ENCODE data around the gene TBX15.

The TBX15 gene

DNA sequence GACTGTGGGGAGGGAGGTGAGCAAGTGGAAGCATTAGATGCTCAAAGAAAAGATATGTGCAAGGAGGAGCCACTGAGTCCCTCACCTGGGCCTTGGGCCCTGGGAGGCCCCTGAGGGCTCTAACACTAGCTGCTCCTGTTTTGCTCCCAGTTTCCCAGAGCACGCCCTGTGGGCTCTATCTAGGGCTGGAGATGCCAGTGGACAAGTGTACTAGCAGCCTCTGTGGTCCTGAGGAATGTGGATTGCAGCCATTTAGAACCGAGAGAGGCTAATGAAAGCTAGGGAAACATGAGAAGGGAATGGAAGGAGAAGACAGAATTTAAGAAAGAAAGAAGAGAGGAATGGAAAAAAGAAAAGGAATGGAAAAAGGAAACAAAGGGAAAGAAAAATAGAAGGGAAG, 10.0 kb upstream of the TBX15 start:
- TF ChIP-seq Cebpa-rat (IDR thresholded peaks at IDR 0.05) = no peak
- Histone ChIP-seq H3K9ac (no peak overlapping the region), H3K27me3 (peaks cover 13 to 25% (median 19%) of the 10 kb centered on the region in 11 experiments; a peak in 20 of 22 replicates), H3K36me3 (no peaks in the 10 kb centered on the region), H3K27ac (no peak overlapping the region), H3K9me3 (replicated peaks in 1 of 11) (peaks cover 2 to 11% (median 5%) of the 10 kb centered on the region in 11 experiments; a peak in 19 of 22 replicates), H3K4me2 (peak overlapping the region in 3 of 11 experiments; percentile 6 to 83 (median 73); a peak in 3 of 22 replicates), H4K20me1 (no peaks in the 10 kb centered on the region), H3K4me3 (no peak overlapping the region), H3K4me1 (peaks cover 26 to 47% (median 42%) of the 10 kb centered on the region in 10 experiments)

DNA sequence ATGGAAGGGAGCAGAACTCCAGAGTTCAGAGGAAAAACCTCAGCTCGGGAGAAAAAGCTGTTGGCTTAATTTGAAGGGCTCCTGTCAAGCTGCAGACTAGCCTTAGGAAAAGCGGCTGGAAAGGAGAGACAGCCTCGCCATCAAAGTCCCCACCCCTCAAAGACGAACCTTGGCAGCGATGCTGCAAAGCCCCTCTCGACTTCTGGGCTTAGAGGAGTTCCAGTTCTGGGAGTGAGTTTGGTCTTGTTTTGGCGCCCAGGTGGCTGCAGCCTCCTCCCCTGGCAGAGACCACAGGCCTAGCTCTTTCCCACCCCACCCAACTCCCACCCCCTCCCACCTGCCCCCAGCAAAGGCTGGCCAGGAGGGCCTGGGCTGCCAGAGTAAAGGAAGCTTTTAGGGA, 9.1 kb upstream of the TBX15 start:
- Histone ChIP-seq H4K20me1 (no peaks in the 10 kb centered on the region), H3K4me3 (no peak overlapping the region), H3K9ac (no peak overlapping the region), H3K9me3 (replicated peaks in 1 of 11) (peaks cover 7 to 18% (median 15%) of the 10 kb centered on the region in 11 experiments; a peak in 19 of 22 replicates), H3K36me3 (no peaks in the 10 kb centered on the region), H3K27me3 (peaks cover 13 to 25% (median 19%) of the 10 kb centered on the region in 11 experiments; a peak in 20 of 22 replicates), H3K4me1 (peaks cover 26 to 40% (median 33%) of the 10 kb centered on the region in 10 experiments), H3K27ac (no peak overlapping the region), H3K4me2 (no peak overlapping the region)
- no peak for TF ChIP-seq Cebpa-rat (IDR thresholded peaks at IDR 0.05)

DNA sequence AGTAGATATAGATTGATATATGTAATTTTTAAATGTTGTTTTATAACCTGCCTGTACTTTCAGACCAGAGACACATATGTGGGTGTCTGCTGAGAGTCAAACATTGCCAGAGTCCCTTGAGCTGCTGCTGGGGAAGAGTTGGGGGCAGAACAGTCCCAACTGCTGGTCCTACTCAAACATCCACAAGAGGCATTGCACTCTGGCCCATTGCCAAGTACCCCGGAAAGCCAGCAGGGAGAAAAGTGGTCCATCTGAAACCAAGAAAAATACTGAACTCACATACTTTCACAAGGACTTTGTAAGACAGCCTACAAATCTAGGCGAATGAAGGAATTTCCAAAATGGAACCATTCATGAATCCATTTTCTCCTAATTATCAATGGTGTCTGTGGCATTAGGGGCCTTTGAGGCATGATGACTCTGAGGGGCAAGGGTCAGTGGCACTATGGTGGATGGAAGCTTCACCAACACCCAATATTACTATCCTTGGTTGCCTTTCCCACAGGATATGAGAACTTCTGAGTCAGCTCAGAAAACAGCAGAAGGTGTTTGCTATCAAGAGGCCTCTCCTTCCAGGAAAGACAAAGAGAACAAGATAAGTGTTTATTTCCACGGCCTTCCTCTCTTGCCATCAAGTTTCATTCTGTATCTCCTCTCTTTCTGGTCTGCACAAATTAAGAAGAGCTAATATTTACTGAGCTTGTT, 7.3 kb upstream of the TBX15 start:
- H3K4me1 ChIP-seq = peaks cover 18 to 29% (median 24%) of the 10 kb centered on the region in 10 experiments
- no peak overlapping the region for H3K9ac ChIP-seq
- H3K27me3 ChIP-seq = peaks cover 4 to 25% (median 15%) of the 10 kb centered on the region in 11 experiments; a peak in 20 of 22 replicates
- H3K4me2 ChIP-seq = no peak overlapping the region
- no peak overlapping the region for H3K27ac ChIP-seq
- no peak for TF ChIP-seq Cebpa-rat (IDR thresholded peaks at IDR 0.05)
- H3K36me3 ChIP-seq = no peaks in the 10 kb centered on the region
- no peak overlapping the region for H3K4me3 ChIP-seq
- peaks cover 7 to 21% (median 15%) of the 10 kb centered on the region in 11 experiments; a peak in 19 of 22 replicates for H3K9me3 ChIP-seq (replicated peaks in 1 of 11)
- H4K20me1 ChIP-seq = no peaks in the 10 kb centered on the region

DNA sequence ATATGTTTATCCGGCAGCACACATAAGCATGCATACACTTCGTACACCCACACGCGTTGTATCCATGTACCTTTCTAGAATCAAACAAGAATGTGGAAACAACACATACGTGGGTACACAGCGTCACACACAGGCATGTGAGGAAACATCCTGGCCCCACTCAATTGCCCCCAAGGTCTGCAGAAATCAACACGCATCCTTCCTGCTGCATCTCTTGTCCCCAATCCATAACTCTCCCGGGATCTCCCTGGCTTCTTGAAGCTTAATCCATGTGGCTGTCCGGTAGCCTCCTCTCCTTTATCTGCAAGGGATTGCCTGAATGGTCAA, 5.5 kb upstream of the TBX15 start:
- peaks cover 14 to 27% (median 20%) of the 10 kb centered on the region in 10 experiments for H3K4me1 ChIP-seq
- H3K9ac ChIP-seq = no peak overlapping the region
- no peak overlapping the region for H3K27ac ChIP-seq
- H4K20me1 ChIP-seq = no peaks in the 10 kb centered on the region
- no peak overlapping the region for H3K4me3 ChIP-seq
- no peak overlapping the region for H3K4me2 ChIP-seq
- no peak for TF ChIP-seq Cebpa-rat (IDR thresholded peaks at IDR 0.05)
- peaks cover 9 to 27% (median 20%) of the 10 kb centered on the region in 11 experiments for H3K9me3 ChIP-seq (replicated peaks in 1 of 11)
- H3K27me3 ChIP-seq = peaks cover 0 to 18% (median 5%) of the 10 kb centered on the region in 11 experiments; a peak in 8 of 22 replicates
- H3K36me3 ChIP-seq = no peaks in the 10 kb centered on the region

DNA sequence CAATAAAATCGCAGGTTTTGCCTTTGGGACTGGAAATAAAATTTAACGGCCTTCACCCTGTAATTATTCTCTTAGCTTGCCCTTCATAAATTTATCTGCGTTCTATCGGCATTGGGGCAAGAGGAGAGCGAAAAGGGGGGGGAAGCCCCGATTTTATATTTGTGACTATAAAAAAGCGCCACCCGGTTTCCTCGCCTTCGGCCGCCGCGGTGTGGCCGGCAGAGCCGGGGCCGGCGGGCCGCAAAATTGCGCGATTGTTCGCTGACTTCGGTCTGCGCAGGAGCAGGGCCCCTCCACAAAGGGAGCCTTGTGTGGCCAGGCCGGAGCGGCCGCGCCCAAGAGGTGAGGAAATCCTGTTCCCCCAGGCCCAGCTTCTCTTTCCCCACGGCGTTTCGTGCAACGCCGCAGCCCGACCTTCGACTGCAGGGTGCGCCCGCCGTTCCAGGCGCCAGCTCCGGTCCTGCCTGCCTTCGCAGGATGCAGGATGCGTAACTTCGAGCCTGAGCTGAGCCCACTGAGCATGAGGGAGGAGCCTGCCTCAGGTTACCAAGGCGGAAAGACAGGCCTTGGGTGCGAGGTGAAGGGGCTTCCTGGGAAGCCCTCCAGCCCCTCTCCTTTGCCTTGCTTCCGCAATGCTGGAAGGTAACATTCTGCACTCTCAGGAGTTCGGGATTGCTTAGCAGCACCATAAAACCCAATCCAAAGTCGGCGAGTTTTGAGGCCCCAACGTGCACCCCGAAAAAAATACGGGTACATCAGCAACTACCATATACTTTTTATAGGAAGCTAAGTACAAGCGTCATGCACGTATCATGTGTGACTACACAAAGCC, 4.9 kb upstream of the TBX15 start:
- H3K36me3 ChIP-seq = no peaks in the 10 kb centered on the region
- no peak overlapping the region for H3K4me3 ChIP-seq
- no peak overlapping the region for H3K4me2 ChIP-seq
- no peak for TF ChIP-seq Cebpa-rat (IDR thresholded peaks at IDR 0.05)
- peaks cover 0 to 18% (median 5%) of the 10 kb centered on the region in 11 experiments; a peak in 7 of 22 replicates for H3K27me3 ChIP-seq
- peaks cover 14 to 33% (median 26%) of the 10 kb centered on the region in 11 experiments for H3K9me3 ChIP-seq (replicated peaks in 1 of 11)
- H3K4me1 ChIP-seq = peaks cover 14 to 22% (median 19%) of the 10 kb centered on the region in 10 experiments
- H3K27ac ChIP-seq = no peak overlapping the region
- H3K9ac ChIP-seq = no peak overlapping the region
- H4K20me1 ChIP-seq = no peaks in the 10 kb centered on the region

DNA sequence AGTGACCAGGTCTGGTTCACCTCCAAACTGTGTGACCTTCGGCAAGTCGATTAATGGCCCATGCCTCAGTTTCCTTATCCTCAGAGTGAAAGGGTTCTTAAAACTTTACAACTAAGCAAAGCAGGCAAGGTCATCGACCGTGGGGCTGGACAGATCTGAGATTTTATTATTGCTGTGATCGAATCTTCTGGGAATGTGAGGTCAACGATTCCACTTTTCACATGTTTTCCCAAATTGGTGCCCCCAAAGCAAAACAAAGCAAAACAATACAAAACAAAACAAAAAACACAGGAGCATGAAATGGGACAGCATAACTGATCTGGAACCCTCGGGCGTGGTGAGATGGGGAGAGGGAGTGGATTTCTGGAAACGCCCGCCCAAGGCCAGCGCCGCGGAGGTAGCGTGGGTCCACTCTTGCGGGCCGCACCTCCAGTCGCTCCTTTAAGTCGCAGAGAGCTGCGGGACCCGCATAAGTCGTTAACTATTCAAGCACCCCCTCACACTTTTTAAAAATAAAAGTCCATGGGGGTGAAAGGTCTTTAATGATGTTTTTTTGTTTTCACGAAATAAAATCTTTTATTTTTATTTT, 4.2 kb upstream of the TBX15 start:
- H3K27me3 ChIP-seq = peaks cover 0 to 18% (median 5%) of the 10 kb centered on the region in 11 experiments; a peak in 6 of 22 replicates

DNA sequence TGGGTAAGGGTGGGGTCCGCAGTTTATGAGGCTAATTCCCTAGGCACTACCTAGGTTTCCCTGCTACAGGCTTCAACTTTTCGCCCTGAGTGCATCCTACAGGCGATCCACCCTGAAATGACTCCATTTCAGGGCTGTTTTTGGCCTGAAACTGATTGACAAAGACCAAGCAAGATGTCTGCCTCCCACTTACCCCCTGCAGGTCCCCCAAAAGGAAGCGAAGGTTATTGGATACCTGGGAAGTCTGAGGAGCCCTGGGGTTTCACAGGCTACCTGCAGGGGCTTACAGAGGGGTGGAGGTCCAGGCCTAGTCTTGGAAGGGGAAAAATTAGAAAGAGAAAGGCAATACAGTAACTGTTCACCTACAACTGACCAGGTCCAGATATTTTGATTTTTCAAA, 3.3 kb upstream of the TBX15 start:
- H3K4me1 ChIP-seq = peaks cover 14 to 22% (median 19%) of the 10 kb centered on the region in 10 experiments
- H3K27me3 ChIP-seq = peaks cover 0 to 18% (median 6%) of the 10 kb centered on the region in 11 experiments; a peak in 6 of 22 replicates
- H3K36me3 ChIP-seq = no peaks in the 10 kb centered on the region
- H4K20me1 ChIP-seq = no peaks in the 10 kb centered on the region
- no peak overlapping the region for H3K4me3 ChIP-seq
- TF ChIP-seq Cebpa-rat (IDR thresholded peaks at IDR 0.05) = no peak
- H3K9ac ChIP-seq = no peak overlapping the region
- no peak overlapping the region for H3K27ac ChIP-seq
- peak overlapping the region in 2 of 11 experiments; percentile 88 to 89; a peak in 3 of 22 replicates for H3K4me2 ChIP-seq
- peaks cover 30 to 49% (median 42%) of the 10 kb centered on the region in 11 experiments for H3K9me3 ChIP-seq (replicated peaks in 1 of 11)

More for the DNA sequence above, 4.2 kb upstream of the TBX15 start:
- no peaks in the 10 kb centered on the region for H3K36me3 ChIP-seq
- no peak overlapping the region for H3K4me3 ChIP-seq
- no peak overlapping the region for H3K27ac ChIP-seq
- H3K9ac ChIP-seq = no peak overlapping the region
- no peaks in the 10 kb centered on the region for H4K20me1 ChIP-seq
- H3K4me1 ChIP-seq = peaks cover 14 to 22% (median 19%) of the 10 kb centered on the region in 10 experiments
- peaks cover 21 to 41% (median 34%) of the 10 kb centered on the region in 11 experiments for H3K9me3 ChIP-seq (replicated peaks in 1 of 11)
- TF ChIP-seq Cebpa-rat (IDR thresholded peaks at IDR 0.05) = no peak
- H3K4me2 ChIP-seq = no peak overlapping the region

DNA sequence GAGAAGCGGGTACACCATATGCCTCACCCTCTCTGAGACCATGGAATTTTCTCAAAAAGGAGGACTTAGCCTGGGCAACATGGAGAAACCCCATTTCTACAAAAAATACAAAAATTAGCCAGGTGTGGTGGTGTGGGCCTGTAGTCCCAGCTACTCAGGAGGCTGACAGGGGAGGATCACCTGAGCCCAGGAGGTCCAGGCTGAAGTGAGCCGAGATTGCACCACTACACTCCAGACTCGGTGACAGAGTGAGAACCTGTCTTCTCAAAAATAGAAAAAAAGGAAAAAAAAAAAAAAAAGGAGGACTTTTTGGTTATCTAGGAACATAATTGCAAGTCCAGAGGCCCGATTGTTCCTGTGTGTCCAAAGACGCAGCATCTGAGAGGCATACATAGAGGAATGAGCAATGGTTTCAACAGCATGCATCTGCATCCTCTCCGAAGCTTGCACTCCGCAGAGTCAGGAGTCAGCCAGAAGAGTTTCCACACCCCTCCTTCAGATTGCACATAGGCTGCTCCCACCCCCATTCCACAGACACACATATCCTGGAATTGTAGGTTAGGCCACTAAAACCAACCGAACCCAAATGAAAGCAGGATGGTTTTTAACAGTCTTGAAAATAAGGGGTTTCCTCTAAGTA, 2.5 kb upstream of the TBX15 start:
- peaks cover 38 to 58% (median 51%) of the 10 kb centered on the region in 11 experiments for H3K9me3 ChIP-seq (replicated peaks in 1 of 11)
- no peak for TF ChIP-seq Cebpa-rat (IDR thresholded peaks at IDR 0.05)
- H3K4me3 ChIP-seq = 0 out of 20 replicates have a peak overlapping the region, but pooled peaks of 4 of the 10 experiments have one; percentile 1 to 45 (median 27)
- H4K20me1 ChIP-seq = no peaks in the 10 kb centered on the region
- peak overlapping the region in 3 of 11 experiments; percentile 8 to 44 (median 37); a peak in 4 of 22 replicates for H3K27ac ChIP-seq
- H3K4me2 ChIP-seq = peak overlapping the region; percentile 71 to 89 (median 81)
- H3K9ac ChIP-seq = peak overlapping the region in 8 of 11 experiments; percentile 20 to 45 (median 40); a peak in 7 of 22 replicates
- H3K27me3 ChIP-seq = peaks cover 0 to 18% (median 9%) of the 10 kb centered on the region in 11 experiments; a peak in 7 of 22 replicates
- H3K36me3 ChIP-seq = no peaks in the 10 kb centered on the region
- peaks cover 14 to 22% (median 19%) of the 10 kb centered on the region in 10 experiments for H3K4me1 ChIP-seq

Data from BLaER1 treated with 17β-estradiol and CSF1 and Interleukin-3, amounts not matched to agents 10 nM and 100 nM (cell line).